ENCODE results near the gene ABHD3.

- TF ChIP-seq, protein P1, sequence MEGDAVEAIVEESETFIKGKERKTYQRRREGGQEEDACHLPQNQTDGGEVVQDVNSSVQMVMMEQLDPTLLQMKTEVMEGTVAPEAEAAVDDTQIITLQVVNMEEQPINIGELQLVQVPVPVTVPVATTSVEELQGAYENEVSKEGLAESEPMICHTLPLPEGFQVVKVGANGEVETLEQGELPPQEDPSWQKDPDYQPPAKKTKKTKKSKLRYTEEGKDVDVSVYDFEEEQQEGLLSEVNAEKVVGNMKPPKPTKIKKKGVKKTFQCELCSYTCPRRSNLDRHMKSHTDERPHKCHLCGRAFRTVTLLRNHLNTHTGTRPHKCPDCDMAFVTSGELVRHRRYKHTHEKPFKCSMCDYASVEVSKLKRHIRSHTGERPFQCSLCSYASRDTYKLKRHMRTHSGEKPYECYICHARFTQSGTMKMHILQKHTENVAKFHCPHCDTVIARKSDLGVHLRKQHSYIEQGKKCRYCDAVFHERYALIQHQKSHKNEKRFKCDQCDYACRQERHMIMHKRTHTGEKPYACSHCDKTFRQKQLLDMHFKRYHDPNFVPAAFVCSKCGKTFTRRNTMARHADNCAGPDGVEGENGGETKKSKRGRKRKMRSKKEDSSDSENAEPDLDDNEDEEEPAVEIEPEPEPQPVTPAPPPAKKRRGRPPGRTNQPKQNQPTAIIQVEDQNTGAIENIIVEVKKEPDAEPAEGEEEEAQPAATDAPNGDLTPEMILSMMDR (IDR thresholded peaks at IDR 0.05; ENCODE audit: poor library complexity, severe bottlenecking), result no peak
- TF ChIP-seq EZH2 (IDR thresholded peaks at IDR 0.05; ENCODE audit: borderline replicate concordance, insufficient read depth, low read length, poor library complexity, severe bottlenecking), result no peak
These were observed 102.3 kb downstream of the ABHD3 start for GRCh38 chr18:21602299-21602587.

All from neural cell (in vitro differentiated cells).